Fibroblast of lung (primary cell): Measurements from ENCODE around the gene ARID2. TPM values are rescaled to one million over a fixed set of nuclear protein-coding genes. Genes with fewer than 3 reads are reported as not detected.

Experiments
- DNase-seq, 2 donors: peaks; one replicate each; pipeline versions ENCODE4 v3.0.0 to v3.0.0-alpha.2; 2010; ENCODE audit warnings: low read depth in 2 of 2
- H2AFZ ChIP-seq: 2 replicates; pipeline ENCODE4 v1.5.1; 2012; ENCODE audit warnings: low read length, control low read depth, inconsistent platforms
- H3K27ac ChIP-seq: 2 replicates; pipeline ENCODE4 v1.5.1; 2011; ENCODE audit warnings: low read length, control low read depth; ENCODE audit not compliant: insufficient read depth
- H3K27me3 ChIP-seq: 2 replicates; pipeline ENCODE4 v1.5.1; 2011; ENCODE audit warnings: mild to moderate bottlenecking, low read length; ENCODE audit not compliant: control insufficient read depth, insufficient read depth
- H3K36me3 ChIP-seq: 2 replicates; pipeline ENCODE4 v1.5.1; 2011; ENCODE audit warnings: low read length; ENCODE audit not compliant: control insufficient read depth, insufficient read depth
- H3K4me1 ChIP-seq: 2 replicates; pipeline ENCODE4 v1.5.1; 2011; ENCODE audit warnings: low read length; ENCODE audit not compliant: control insufficient read depth, insufficient read depth; ENCODE audit errors: extremely low read depth
- H3K4me2 ChIP-seq: 2 replicates; pipeline ENCODE4 v1.5.1; 2011; ENCODE audit warnings: low read length, control low read depth; ENCODE audit not compliant: insufficient read depth; ENCODE audit errors: extremely low read depth
- H3K4me3 ChIP-seq, 4 experiments: fragments of 200-600 bp in 1 of 4; sonication (generic) in 1 of 4; replicated peaks in 1 of 4; 2 replicates each; pipeline ENCODE4 v1.5.1; 2011 to 2016; ENCODE audit warnings: low read length in 4 of 4, low read depth in 3 of 4, mild to moderate bottlenecking in 3 of 4, control low read depth in 2 of 4, inconsistent platforms in 1 of 4, mixed read lengths in 1 of 4; ENCODE audit not compliant: insufficient read depth in 1 of 4; ENCODE audit errors: control extremely low read depth in 1 of 4
- H3K79me2 ChIP-seq: 2 replicates; pipeline ENCODE4 v1.5.1; 2012; ENCODE audit warnings: mild to moderate bottlenecking, low read length, inconsistent platforms; ENCODE audit not compliant: control insufficient read depth, insufficient read depth
- H3K9ac ChIP-seq: 2 replicates; pipeline ENCODE4 v1.5.1; 2011; ENCODE audit warnings: mild to moderate bottlenecking, low read length, control low read depth; ENCODE audit not compliant: insufficient read depth
- H3K9me3 ChIP-seq: 2 replicates; pipeline ENCODE4 v1.5.1; 2012; ENCODE audit warnings: low read depth, low read length; ENCODE audit not compliant: control insufficient read depth, insufficient read depth
- H4K20me1 ChIP-seq: 2 replicates; pipeline ENCODE4 v1.5.1; 2011; ENCODE audit warnings: low read length; ENCODE audit not compliant: control insufficient read depth, insufficient read depth; ENCODE audit errors: extremely low read depth
- EZH2 ChIP-seq: IDR thresholded peaks from 2 replicates; pipeline ENCODE4 v1.5.1; 2012; ENCODE audit warnings: low read length, control low read depth, mild to moderate bottlenecking; ENCODE audit errors: missing control alignments
- polyA plus RNA-seq, 2 donors: library from polyadenylated mRNA; depleted of rRNA in 1 of 2; stranded (reverse) in 1 of 2; unstranded in 1 of 2; fragments of >200 nt; gene quantifications; 2 replicates each; pipeline ENCODE4 v1.2.1, GENCODE V29; 2011 to 2012; ENCODE audit warnings: missing spikeins in 1 of 2
- total RNA-seq: library from RNA; depleted of rRNA; stranded (reverse); fragments of >200 nt; gene quantifications from 2 replicates; pipeline ENCODE4 v1.2.1, GENCODE V29; 2014
- TF ChIP-seq, protein P1 (sequence below), 2 donors: IDR thresholded peaks in 1 of 2; conservative IDR thresholded peaks in 1 of 2; 1 replicate in 1 of 2; 2 replicates in 1 of 2; pipeline ENCODE4 v1.5.1; 2011 to 2012; ENCODE audit warnings: low read length in 2 of 2, control low read depth in 1 of 2, inconsistent platforms in 1 of 2, low read depth in 1 of 2, mild to moderate bottlenecking in 1 of 2

The ARID2 gene
- total and polyA plus RNA-seq, 2 donors (not counting 1 experiment from before 2014, with no cell fraction given) = 14.5 to 15.7 TPM

DNA sequence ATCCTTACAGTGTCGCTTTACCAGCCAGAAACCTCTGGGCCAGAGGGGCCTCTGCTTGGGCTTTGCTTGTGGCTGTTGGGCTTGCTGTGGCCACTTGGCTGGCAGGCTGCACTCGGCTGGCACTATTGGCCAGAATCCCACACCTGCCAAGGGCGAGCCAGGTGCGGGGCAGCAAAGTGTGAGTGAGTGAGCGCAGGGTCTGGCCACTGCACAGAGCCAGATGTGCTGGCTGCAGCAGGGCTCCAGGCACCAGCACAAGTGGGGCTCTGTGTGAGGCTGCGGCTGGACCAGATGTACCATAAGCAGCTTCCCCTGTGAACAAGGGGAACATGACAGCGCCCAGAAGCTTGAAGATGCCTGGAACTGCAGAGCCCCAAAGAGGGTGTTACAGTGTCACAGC lies 33.5 kb upstream of the ARID2 start:
- no peak for DNase-seq
- H3K36me3 ChIP-seq = no peaks in the 10 kb centered on the region
- H3K9ac ChIP-seq = no peak overlapping the region
- H3K27me3 ChIP-seq = no peaks in the 10 kb centered on the region
- H3K4me1 ChIP-seq = no peaks in the 10 kb centered on the region
- no peaks in the 10 kb centered on the region for H3K79me2 ChIP-seq
- H3K9me3 ChIP-seq = no peaks in the 10 kb centered on the region
- TF ChIP-seq, protein P1, sequence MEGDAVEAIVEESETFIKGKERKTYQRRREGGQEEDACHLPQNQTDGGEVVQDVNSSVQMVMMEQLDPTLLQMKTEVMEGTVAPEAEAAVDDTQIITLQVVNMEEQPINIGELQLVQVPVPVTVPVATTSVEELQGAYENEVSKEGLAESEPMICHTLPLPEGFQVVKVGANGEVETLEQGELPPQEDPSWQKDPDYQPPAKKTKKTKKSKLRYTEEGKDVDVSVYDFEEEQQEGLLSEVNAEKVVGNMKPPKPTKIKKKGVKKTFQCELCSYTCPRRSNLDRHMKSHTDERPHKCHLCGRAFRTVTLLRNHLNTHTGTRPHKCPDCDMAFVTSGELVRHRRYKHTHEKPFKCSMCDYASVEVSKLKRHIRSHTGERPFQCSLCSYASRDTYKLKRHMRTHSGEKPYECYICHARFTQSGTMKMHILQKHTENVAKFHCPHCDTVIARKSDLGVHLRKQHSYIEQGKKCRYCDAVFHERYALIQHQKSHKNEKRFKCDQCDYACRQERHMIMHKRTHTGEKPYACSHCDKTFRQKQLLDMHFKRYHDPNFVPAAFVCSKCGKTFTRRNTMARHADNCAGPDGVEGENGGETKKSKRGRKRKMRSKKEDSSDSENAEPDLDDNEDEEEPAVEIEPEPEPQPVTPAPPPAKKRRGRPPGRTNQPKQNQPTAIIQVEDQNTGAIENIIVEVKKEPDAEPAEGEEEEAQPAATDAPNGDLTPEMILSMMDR (conservative IDR thresholded peaks at IDR 0.05 in 1 of 2, IDR thresholded peaks at IDR 0.05 in 1 of 2; ENCODE audit: low read depth in 1 of 2, low read length in 2 of 2) = no peak
- no peak for TF ChIP-seq EZH2
- H3K27ac ChIP-seq = no peak overlapping the region
- no peak overlapping the region for H2AFZ ChIP-seq
- H3K4me2 ChIP-seq = no peak overlapping the region
- H4K20me1 ChIP-seq = no peaks in the 10 kb centered on the region
- no peak overlapping the region for H3K4me3 ChIP-seq

DNA sequence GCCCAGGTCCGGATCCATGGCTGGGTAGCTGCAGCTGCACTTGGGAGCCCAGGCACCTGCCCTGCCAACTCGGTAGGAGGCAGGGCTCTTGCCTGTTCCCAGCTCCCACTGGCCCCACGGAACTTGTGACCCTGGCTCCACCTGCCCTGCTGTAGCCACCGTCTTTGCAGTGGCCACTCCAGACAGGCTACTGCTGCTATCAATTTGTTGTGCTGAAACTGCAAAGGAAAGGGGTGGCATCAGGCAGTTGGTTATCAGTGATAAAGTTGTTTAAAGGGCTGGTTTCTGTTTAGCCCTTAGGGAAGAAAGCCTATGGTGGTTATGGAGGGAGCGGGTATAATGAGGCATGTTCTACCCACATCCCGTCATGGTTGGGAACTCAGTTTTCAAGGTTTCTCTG lies 32.1 kb upstream of the ARID2 start:
- no peaks in the 10 kb centered on the region for H3K36me3 ChIP-seq
- TF ChIP-seq EZH2 = no peak
- TF ChIP-seq, protein P1 (conservative IDR thresholded peaks at IDR 0.05 in 1 of 2, IDR thresholded peaks at IDR 0.05 in 1 of 2; ENCODE audit: low read depth in 1 of 2, low read length in 2 of 2) = no peak
- no peak overlapping the region for H3K4me2 ChIP-seq
- DNase-seq = no peak
- no peak overlapping the region for H3K4me3 ChIP-seq
- no peaks in the 10 kb centered on the region for H3K79me2 ChIP-seq
- H3K27me3 ChIP-seq = no peaks in the 10 kb centered on the region
- H3K27ac ChIP-seq = no peak overlapping the region
- no peaks in the 10 kb centered on the region for H4K20me1 ChIP-seq
- no peak overlapping the region for H3K9ac ChIP-seq
- H3K4me1 ChIP-seq = no peaks in the 10 kb centered on the region
- no peak overlapping the region for H2AFZ ChIP-seq
- no peaks in the 10 kb centered on the region for H3K9me3 ChIP-seq

DNA sequence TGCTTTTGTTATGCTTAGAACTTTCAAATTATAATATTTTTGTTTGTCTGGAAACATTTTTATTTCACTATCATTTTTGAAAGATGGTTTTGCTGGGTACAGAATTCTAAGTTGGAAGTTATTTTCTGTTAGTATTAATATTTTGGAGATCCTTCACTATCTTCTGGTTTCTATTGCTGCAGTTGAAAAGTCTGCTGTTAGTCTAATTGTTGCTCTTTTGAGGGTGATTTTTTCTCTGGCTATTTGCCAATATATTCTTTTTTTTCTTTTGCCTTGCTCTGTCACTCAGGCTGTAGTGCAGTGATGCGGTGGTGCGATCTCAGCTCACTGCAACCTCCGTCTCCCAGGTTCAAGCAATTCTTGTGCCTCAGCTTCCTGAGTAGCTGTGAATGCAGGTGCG lies 28.2 kb upstream of the ARID2 start:
- H3K27ac ChIP-seq = no peak overlapping the region
- H3K4me2 ChIP-seq = no peak overlapping the region
- DNase-seq = no peak
- no peaks in the 10 kb centered on the region for H3K36me3 ChIP-seq
- no peaks in the 10 kb centered on the region for H3K9me3 ChIP-seq
- H3K4me1 ChIP-seq = no peaks in the 10 kb centered on the region
- H4K20me1 ChIP-seq = no peaks in the 10 kb centered on the region
- no peak overlapping the region for H3K4me3 ChIP-seq
- TF ChIP-seq, protein P1 (conservative IDR thresholded peaks at IDR 0.05 in 1 of 2, IDR thresholded peaks at IDR 0.05 in 1 of 2; ENCODE audit: low read depth in 1 of 2, low read length in 2 of 2) = no peak
- TF ChIP-seq EZH2 = no peak
- H3K79me2 ChIP-seq = no peaks in the 10 kb centered on the region
- no peak overlapping the region for H2AFZ ChIP-seq
- H3K9ac ChIP-seq = no peak overlapping the region
- H3K27me3 ChIP-seq = no peaks in the 10 kb centered on the region
